GM13977 (cell line): ENCODE measurements around the gene SMG9.
A peak's percentile ranks its signal among the peaks of the same experiment; 100 is the strongest.

Experiments used
- DNase-seq: peaks from one replicate; pipeline ENCODE4 v3.0.0; 2012; ENCODE audit warnings: low spot score
- in situ Hi-C: fragments of 300-500 bp; cut with MboI; formaldehyde crosslinking; loops from one replicate; pipeline ENCODE4 v1.12.0; 2022; ENCODE audit warnings: low sequenced_read_pairs, low pct_unique_long_range_greater_than_20kb, mixed read lengths, inconsistent platforms; ENCODE audit not compliant: unreplicated experiment
- TF ChIP-seq, protein P1 (sequence below): IDR thresholded peaks from 2 replicates; pipeline ENCODE4 v1.5.1; 2012; ENCODE audit warnings: mild to moderate bottlenecking, control low read depth; ENCODE audit not compliant: insufficient read depth; ENCODE audit errors: extremely low read depth, missing control alignments

SMG9 gene

DNA sequence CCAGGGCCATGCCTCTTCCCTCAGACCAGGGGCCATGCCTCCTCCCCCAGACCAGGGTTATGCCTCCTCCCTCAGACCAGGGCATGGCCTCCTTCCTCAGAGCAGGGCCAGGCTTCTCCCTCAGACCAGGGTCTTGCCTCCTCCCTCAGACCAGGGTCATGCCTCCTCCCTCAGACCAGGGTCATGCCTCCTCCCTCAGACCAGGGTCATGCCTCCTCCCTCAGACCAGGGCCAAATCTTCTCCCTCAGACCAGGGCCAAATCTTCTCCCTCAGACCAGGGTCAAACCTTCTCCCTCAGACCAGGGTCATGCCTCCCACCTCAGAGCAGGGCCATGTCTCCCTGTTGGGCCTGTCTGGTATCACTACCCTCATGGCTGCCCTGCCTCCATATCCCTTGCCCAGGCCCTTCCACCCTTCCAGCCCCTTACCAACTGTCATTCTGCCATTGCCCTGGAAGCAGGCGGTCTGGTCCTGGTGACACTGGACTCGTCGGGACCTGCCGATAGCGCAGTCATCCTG, 43.3 kb upstream of the SMG9 start:
- in situ Hi-C loops = no loop called here
- TF ChIP-seq, protein P1, sequence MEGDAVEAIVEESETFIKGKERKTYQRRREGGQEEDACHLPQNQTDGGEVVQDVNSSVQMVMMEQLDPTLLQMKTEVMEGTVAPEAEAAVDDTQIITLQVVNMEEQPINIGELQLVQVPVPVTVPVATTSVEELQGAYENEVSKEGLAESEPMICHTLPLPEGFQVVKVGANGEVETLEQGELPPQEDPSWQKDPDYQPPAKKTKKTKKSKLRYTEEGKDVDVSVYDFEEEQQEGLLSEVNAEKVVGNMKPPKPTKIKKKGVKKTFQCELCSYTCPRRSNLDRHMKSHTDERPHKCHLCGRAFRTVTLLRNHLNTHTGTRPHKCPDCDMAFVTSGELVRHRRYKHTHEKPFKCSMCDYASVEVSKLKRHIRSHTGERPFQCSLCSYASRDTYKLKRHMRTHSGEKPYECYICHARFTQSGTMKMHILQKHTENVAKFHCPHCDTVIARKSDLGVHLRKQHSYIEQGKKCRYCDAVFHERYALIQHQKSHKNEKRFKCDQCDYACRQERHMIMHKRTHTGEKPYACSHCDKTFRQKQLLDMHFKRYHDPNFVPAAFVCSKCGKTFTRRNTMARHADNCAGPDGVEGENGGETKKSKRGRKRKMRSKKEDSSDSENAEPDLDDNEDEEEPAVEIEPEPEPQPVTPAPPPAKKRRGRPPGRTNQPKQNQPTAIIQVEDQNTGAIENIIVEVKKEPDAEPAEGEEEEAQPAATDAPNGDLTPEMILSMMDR = no peak
- DNase-seq = no peak

DNA sequence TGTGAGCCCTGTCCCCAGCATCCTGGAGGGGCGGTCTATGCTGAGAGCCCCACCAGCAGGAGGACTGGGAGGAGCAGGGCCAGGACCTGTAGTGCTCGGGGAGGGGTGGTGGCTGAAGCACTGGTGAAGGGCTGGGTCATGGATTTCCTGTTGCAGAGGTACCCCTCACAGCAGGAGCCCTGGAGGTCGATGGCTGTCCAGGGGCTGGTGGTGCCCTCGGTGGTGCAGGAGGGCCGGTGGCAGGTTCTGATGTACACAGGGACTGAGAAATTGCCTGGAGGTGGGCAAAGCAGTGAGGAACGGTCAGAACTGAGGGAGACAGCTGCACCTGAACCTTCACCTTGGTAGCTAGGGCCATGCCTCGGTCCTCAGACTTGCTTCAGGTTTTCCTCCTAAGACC, 42.8 kb upstream of the SMG9 start:
- in situ Hi-C loops = no loop called here

DNA sequence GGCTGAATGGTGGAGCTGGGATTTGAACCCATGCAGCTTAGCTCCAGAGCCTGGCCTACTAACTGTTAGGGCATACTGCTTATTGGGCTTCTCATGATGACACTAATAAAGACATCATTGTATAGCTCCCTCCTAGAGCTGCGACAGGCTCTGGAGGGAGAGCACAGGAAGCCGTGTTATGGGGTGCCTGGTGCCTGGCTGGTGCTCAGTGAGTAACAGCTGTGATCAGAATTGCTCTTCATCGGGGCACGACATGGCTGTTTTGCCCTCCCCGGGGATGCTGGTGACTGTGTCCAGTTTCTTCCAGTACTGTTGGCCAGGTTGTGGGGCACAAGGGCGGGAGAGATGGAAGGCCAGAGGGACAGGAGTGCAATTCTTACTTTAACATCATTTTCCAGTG, 42.4 kb upstream of the SMG9 start:
- in situ Hi-C loops = no loop called here
- no peak for DNase-seq
- TF ChIP-seq, protein P1 = no peak

More for the DNA sequence above, 42.8 kb upstream of the SMG9 start:
- no peak for DNase-seq
- TF ChIP-seq, protein P1 = no peak

DNA sequence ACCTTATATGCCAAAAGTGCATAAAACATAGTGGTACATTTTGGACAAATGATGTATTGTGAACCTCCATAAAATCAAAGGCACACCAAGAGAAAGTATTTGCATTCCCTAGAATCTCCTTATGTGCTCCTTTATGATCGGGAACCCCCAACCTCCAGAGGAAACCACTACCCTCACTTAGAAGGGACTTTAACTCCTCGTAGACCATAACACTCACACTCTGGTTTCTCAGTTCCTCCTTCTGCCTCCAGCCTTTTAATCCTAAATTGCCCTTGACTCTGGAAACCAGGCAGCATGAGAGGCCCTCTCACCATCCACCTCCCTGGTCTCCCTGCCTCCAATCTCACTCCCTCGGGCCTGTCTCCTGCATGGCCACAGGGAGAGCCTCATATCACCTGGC, 35.8 kb upstream of the SMG9 start:
- TF ChIP-seq, protein P1 = no peak
- DNase-seq = peak; percentile 39
- in situ Hi-C loops = no loop called here

DNA sequence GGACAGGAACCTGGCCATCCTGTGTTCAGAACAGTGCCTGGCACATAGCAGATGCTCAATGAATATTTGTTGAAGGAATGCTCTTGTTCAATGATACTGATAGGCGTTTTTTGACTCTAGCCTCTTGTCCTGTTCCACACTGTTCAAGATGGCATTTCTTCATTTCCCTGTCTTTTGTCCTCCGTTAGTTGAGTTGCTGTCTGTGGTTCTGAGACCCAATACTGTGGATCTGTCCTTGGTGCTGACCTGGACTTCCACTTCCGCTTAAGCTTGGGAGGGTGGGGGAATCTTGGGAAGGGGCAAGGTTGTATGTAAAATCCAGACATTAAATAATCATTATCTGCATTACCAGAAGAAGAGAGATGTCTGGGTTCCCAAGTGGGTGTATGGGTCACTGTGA, 34.3 kb upstream of the SMG9 start:
- TF ChIP-seq, protein P1 = no peak
- in situ Hi-C loops = no loop called here
- no peak for DNase-seq

DNA sequence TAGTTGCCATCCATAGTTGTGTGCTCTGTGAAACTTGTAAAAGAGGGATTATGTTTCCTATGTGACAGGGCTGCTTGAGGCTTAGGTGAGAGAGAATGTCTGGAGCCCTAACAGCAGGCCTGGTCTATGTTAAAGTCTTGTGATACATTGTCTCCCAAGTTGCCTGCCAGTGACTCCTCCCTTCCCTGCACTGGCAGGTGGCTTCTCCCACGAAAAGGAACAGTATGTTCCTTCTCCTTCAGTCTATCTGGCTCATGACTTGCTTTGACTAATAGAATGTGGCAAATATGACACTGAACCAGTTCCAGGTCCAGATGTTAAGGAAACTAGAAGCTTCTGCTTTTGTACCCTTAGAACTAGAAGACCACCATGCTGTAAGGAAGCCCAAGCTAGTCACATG, 31.9 kb upstream of the SMG9 start:
- in situ Hi-C loops = no loop called here
- DNase-seq = no peak
- TF ChIP-seq, protein P1 = no peak
